Endothelial cell of umbilical vein (primary cell): ENCODE measurements around the gene ITM2B. TPM values are rescaled to one million over a fixed set of nuclear protein-coding genes. Genes with fewer than 3 reads are reported as not detected.

ENCODE experiments used
- BruUV-seq: library from RNA; stranded (reverse); fragments of 400-500 nt; replicated peaks from 2 replicates; lab custom pipeline; 2021; lab: Mats Ljungman, UMichigan
- CTCF ChIA-PET: fragments of 300-600, 350-600 bp; sonication (Branson Sonifier 250); formaldehyde crosslinking; loops from one replicate; lab custom pipeline; 2021; ENCODE audit warnings: antibody characterized with exemption, inconsistent platforms; lab: Charles Lee
- POLR2A ChIA-PET: fragments of 300-600, 350-600 bp; sonication (Branson Sonifier 250); formaldehyde crosslinking; loops from one replicate; lab custom pipeline; 2021; ENCODE audit warnings: antibody characterized with exemption, inconsistent platforms; lab: Charles Lee
- DNase-seq: peaks from one replicate; pipeline ENCODE4 v3.0.0-alpha.2; 2011; ENCODE audit warnings: low read depth, low spot score
- FAIRE-seq: peaks from 2 replicates; lab custom pipeline; 2011; peaks lifted over from hg19 to GRCh38; lab: Jason Lieb, UNC
- H2AFZ ChIP-seq: 2 replicates; pipeline ENCODE4 v1.6.0; 2012; ENCODE audit warnings: low read depth, low read length, control low read depth, inconsistent platforms
- H3K27ac ChIP-seq: 2 replicates; pipeline ENCODE4 v1.5.1; 2011; ENCODE audit warnings: low read depth, mild to moderate bottlenecking, control low read depth, low read length, moderate library complexity; ENCODE audit not compliant: insufficient read depth
- H3K27me3 ChIP-seq, 2 experiments: 2 replicates each; pipeline versions ENCODE4 v1.6.0 to v1.6.1; 2011; ENCODE audit warnings: low read length in 2 of 2, mixed read lengths in 1 of 2; ENCODE audit not compliant: control insufficient read depth in 2 of 2, insufficient read depth in 2 of 2
- H3K36me3 ChIP-seq, 2 experiments: 2 replicates in 1 of 2; 3 replicates in 1 of 2; pipeline ENCODE4 v1.5.1; 2011; ENCODE audit warnings: low read length in 2 of 2, mild to moderate bottlenecking in 1 of 2, moderate library complexity in 1 of 2; ENCODE audit not compliant: control insufficient read depth in 2 of 2, insufficient read depth in 2 of 2; ENCODE audit errors: extremely low read depth in 1 of 2
- H3K4me1 ChIP-seq: 3 replicates; pipeline ENCODE4 v1.5.1; 2011; ENCODE audit warnings: mild to moderate bottlenecking, low read length; ENCODE audit not compliant: control insufficient read depth, insufficient read depth; ENCODE audit errors: extremely low read depth
- H3K4me2 ChIP-seq: 2 replicates; pipeline ENCODE4 v1.6.1; 2011; ENCODE audit warnings: low read length, control low read depth, mixed read lengths; ENCODE audit not compliant: insufficient read depth
- H3K4me3 ChIP-seq, 3 experiments: fragments of 200-600 bp in 1 of 3; sonication (generic), shearing (Covaris generic) in 1 of 3; replicated peaks in 1 of 3; 2 replicates each; pipeline ENCODE4 v1.5.1; 2011 to 2016; ENCODE audit warnings: control low read depth in 3 of 3, low read length in 3 of 3, mild to moderate bottlenecking in 2 of 3, inconsistent platforms in 1 of 3, low read depth in 1 of 3, moderate library complexity in 1 of 3; ENCODE audit not compliant: insufficient read depth in 1 of 3
- H3K79me2 ChIP-seq: 2 replicates; pipeline ENCODE4 v1.6.0; 2012; ENCODE audit warnings: low read length, inconsistent platforms; ENCODE audit not compliant: control insufficient read depth, insufficient read depth
- H3K9ac ChIP-seq: replicated peaks from 2 replicates; pipeline ENCODE3; 2011; ENCODE audit warnings: low read length, control low read depth; ENCODE audit not compliant: insufficient read depth; ENCODE audit errors: extremely low read depth
- H3K9me1 ChIP-seq: replicated peaks from 3 replicates; pipeline ENCODE4 v1.6.0; 2011; ENCODE audit warnings: mild to moderate bottlenecking, low read length; ENCODE audit not compliant: control insufficient read depth, insufficient read depth; ENCODE audit errors: extremely low read depth
- H3K9me3 ChIP-seq: replicated peaks from 2 replicates; pipeline ENCODE4 v1.5.1; 2012; ENCODE audit warnings: low read length, inconsistent platforms; ENCODE audit not compliant: control insufficient read depth, insufficient read depth
- H4K20me1 ChIP-seq: replicated peaks from 2 replicates; pipeline ENCODE3; 2011; ENCODE audit warnings: mild to moderate bottlenecking, low read length; ENCODE audit not compliant: control insufficient read depth, insufficient read depth; ENCODE audit errors: extremely low read depth
- EZH2 ChIP-seq: IDR thresholded peaks from 2 replicates; pipeline ENCODE4 v1.6.1; 2012; ENCODE audit warnings: borderline replicate concordance, low read depth, mild to moderate bottlenecking, moderate library complexity, low read length, inconsistent platforms; ENCODE audit not compliant: severe bottlenecking
- FOS ChIP-seq: IDR thresholded peaks from 2 replicates; pipeline ENCODE4 v1.6.1; 2011; ENCODE audit warnings: mild to moderate bottlenecking, low read length, moderate library complexity, borderline replicate concordance; ENCODE audit not compliant: insufficient read depth
- GATA2 ChIP-seq: IDR thresholded peaks from 2 replicates; pipeline ENCODE4 v1.7.0; 2011; ENCODE audit warnings: low read depth, mild to moderate bottlenecking, moderate library complexity, mixed read lengths, low read length; ENCODE audit not compliant: insufficient read length, insufficient read depth
- JUN ChIP-seq: IDR thresholded peaks from 2 replicates; pipeline ENCODE4 v1.6.1; 2011; ENCODE audit warnings: borderline replicate concordance, low read depth; ENCODE audit not compliant: insufficient read length, insufficient read depth
- MYC ChIP-seq: IDR thresholded peaks from one replicate; pipeline ENCODE4 v1.6.1; 2011; ENCODE audit warnings: mild to moderate bottlenecking, low read depth, low read length
- POLR2A ChIP-seq: IDR thresholded peaks from 2 replicates; pipeline ENCODE4 v1.6.1; 2012; ENCODE audit warnings: low read depth, mild to moderate bottlenecking, control low read depth, low read length
- POLR2AphosphoS5 ChIP-seq: IDR thresholded peaks from 2 replicates; pipeline ENCODE4 v1.6.1; 2012; ENCODE audit warnings: low read depth, mild to moderate bottlenecking, control low read depth, low read length, moderate library complexity; ENCODE audit not compliant: insufficient read depth
- dilution Hi-C: fragments of 300-500 bp; cut with MboI; formaldehyde crosslinking; loops from one replicate; pipeline ENCODE4 v1.15.0; 2019; ENCODE audit warnings: low sequenced_read_pairs; ENCODE audit not compliant: extremely low pct_ligation_motif_present
- intact Hi-C: fragments of 100-400 bp; cut with micrococcal nuclease; formaldehyde crosslinking; loops from one replicate; pipeline ENCODE4 v1.10.0; 2022
- polyA plus RNA-seq, 4 experiments: library from polyadenylated mRNA; depleted of rRNA in 3 of 4; stranded (reverse) in 3 of 4; unstranded in 1 of 4; fragments of >200 nt; gene quantifications; 2 replicates each; pipeline versions ENCODE4 v1.2.1 to v1.2.3, GENCODE V29; 2011 to 2012; ENCODE audit warnings: missing spikeins in 1 of 4
- total RNA-seq: library from RNA; stranded (reverse); gene quantifications from 2 replicates; pipeline ENCODE4 v1.2.3, GENCODE V29; 2021
- TF ChIP-seq, protein P1 (sequence below), 2 donors: IDR thresholded peaks; 1 replicate in 1 of 2; 2 replicates in 1 of 2; pipeline ENCODE4 v1.5.1; 2011; ENCODE audit warnings: low read length in 2 of 2, mild to moderate bottlenecking in 2 of 2, moderate library complexity in 2 of 2, control low read depth in 1 of 2, inconsistent platforms in 1 of 2, low read depth in 1 of 2; ENCODE audit not compliant: insufficient read depth in 1 of 2; ENCODE audit errors: extremely low read depth in 1 of 2
- TF ChIP-seq, protein P2 (sequence below): IDR thresholded peaks from 2 replicates; pipeline ENCODE4 v1.6.1; 2011; ENCODE audit not compliant: insufficient read depth, insufficient read length

ITM2B gene
- total and polyA plus RNA-seq, 2 donors (not counting 3 experiments of a cell fraction or from before 2014, with no cell fraction given): 150 to 271 TPM

DNA sequence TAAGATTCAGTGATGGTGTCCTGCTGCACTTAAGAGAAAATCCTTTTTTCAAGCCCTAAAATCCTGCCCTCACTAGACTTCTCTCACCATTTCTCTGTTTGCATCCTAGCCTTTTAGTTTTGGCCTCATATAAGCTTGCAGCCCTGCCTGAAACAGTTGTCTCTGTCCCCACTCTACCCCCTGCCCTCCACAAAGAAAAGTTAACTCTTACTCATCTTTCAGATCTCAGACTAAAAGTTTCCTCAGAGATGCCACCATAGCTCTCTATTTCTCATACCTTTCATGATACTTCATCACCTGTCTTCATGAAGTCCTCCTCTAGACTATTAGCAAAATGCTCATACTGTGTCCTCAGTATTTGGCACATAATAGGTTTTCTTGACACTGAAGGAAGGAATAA is 33.1 kb downstream of the ITM2B start:
- Histone ChIP-seq H3K9ac (no peak overlapping the region), H3K79me2 (no peaks in the 10 kb centered on the region), H3K4me1 (no peaks in the 10 kb centered on the region), H3K9me1 (no peaks in the 10 kb centered on the region), H3K4me3 (no peak overlapping the region), H3K9me3 (no peaks in the 10 kb centered on the region), H2AFZ (no peak overlapping the region), H3K27me3 (no peaks in the 10 kb centered on the region), H3K36me3 (peaks cover 3 to 14% of the 10 kb centered on the region in 2 experiments), H3K4me2 (no peak overlapping the region), H4K20me1 (no peaks in the 10 kb centered on the region), H3K27ac (no peak overlapping the region)
- dilution Hi-C loops (no loop called here), intact Hi-C loops (no loop called here)
- POLR2A ChIA-PET: no interaction called here
- FAIRE-seq: no peak
- DNase-seq: no peak
- no TSS peak for BruUV-seq
- CTCF ChIA-PET: interaction anchor here (0.8 kb wide), 1 partner anchor 31 kb away, joined by 3 read pairs; no protein-coding TSS in a partner anchor
- TF ChIP-seq JUN: no peak
- no peak for TF ChIP-seq POLR2A
- TF ChIP-seq FOS: no peak
- TF ChIP-seq, protein P1, sequence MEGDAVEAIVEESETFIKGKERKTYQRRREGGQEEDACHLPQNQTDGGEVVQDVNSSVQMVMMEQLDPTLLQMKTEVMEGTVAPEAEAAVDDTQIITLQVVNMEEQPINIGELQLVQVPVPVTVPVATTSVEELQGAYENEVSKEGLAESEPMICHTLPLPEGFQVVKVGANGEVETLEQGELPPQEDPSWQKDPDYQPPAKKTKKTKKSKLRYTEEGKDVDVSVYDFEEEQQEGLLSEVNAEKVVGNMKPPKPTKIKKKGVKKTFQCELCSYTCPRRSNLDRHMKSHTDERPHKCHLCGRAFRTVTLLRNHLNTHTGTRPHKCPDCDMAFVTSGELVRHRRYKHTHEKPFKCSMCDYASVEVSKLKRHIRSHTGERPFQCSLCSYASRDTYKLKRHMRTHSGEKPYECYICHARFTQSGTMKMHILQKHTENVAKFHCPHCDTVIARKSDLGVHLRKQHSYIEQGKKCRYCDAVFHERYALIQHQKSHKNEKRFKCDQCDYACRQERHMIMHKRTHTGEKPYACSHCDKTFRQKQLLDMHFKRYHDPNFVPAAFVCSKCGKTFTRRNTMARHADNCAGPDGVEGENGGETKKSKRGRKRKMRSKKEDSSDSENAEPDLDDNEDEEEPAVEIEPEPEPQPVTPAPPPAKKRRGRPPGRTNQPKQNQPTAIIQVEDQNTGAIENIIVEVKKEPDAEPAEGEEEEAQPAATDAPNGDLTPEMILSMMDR (IDR thresholded peaks at IDR 0.05; ENCODE audit: extremely low read depth in 1 of 2, insufficient read depth in 1 of 2, low read depth in 1 of 2, low read length in 2 of 2): no peak
- TF ChIP-seq GATA2: no peak
- TF ChIP-seq MYC: no peak
- TF ChIP-seq, protein P2, sequence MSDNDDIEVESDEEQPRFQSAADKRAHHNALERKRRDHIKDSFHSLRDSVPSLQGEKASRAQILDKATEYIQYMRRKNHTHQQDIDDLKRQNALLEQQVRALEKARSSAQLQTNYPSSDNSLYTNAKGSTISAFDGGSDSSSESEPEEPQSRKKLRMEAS: no peak
- no peak for TF ChIP-seq POLR2AphosphoS5
- TF ChIP-seq EZH2: no peak
